GM23338 (cell line): ENCODE results near the gene DOCK1. TPM values are rescaled to one million over a fixed set of nuclear protein-coding genes. Genes with fewer than 3 reads are reported as not detected.

ENCODE experiments used
- ATAC-seq: fragments of 200-7000 bp; cut with Tn5 transposase; 3 replicates; pipeline ENCODE4 v1.9.1; 2020
- DNase-seq: peaks from one replicate; pipeline ENCODE4 v3.0.0-alpha.2; 2015; ENCODE audit warnings: low spot score
- H2AFZ ChIP-seq: fragments of 200-600 bp; sonication (generic); 2 replicates; pipeline ENCODE4 v1.8.0; 2016; ENCODE audit warnings: antibody characterized with exemption, mild to moderate bottlenecking, moderate library complexity
- H3F3A ChIP-seq: fragments of 200-600 bp; sonication (generic); replicated peaks from 2 replicates; pipeline ENCODE4 v1.8.0; 2017; ENCODE audit warnings: antibody characterized with exemption, mixed run types, low read depth
- H3K27ac ChIP-seq: fragments of 200-600 bp; sonication (generic); 2 replicates; pipeline ENCODE4 v1.6.1; 2016; ENCODE audit warnings: low read depth
- H3K27me3 ChIP-seq: fragments of 200-600 bp; sonication (generic); 2 replicates; pipeline ENCODE4 v1.8.0; 2016; ENCODE audit warnings: mild to moderate bottlenecking, mixed run types, moderate library complexity; ENCODE audit not compliant: insufficient read depth
- H3K36me3 ChIP-seq: fragments of 200-600 bp; sonication (generic); 2 replicates; pipeline ENCODE4 v1.8.0; 2016; ENCODE audit warnings: mild to moderate bottlenecking; ENCODE audit not compliant: insufficient read depth
- H3K4me1 ChIP-seq: fragments of 200-600 bp; sonication (generic); 2 replicates; pipeline ENCODE4 v1.8.0; 2016; ENCODE audit warnings: mild to moderate bottlenecking, moderate library complexity; ENCODE audit not compliant: insufficient read depth
- H3K4me2 ChIP-seq: fragments of 200-600 bp; sonication (generic); 2 replicates; pipeline ENCODE4 v1.7.1; 2017; ENCODE audit warnings: mixed run types
- H3K4me3 ChIP-seq: fragments of 200-600 bp; sonication (generic); 2 replicates; pipeline ENCODE4 v1.6.1; 2016; ENCODE audit warnings: mixed run types
- H3K79me2 ChIP-seq: fragments of 200-600 bp; sonication (generic); replicated peaks from 2 replicates; pipeline ENCODE4 v1.8.0; 2017; ENCODE audit warnings: mild to moderate bottlenecking; ENCODE audit not compliant: insufficient read depth
- H3K9me2 ChIP-seq: fragments of 200-600 bp; sonication (generic); 2 replicates; pipeline ENCODE4 v1.8.0; 2017; ENCODE audit not compliant: insufficient read depth
- H4K20me1 ChIP-seq: fragments of 200-600 bp; sonication (generic); replicated peaks from 2 replicates; pipeline ENCODE4 v1.8.0; 2017; ENCODE audit warnings: mild to moderate bottlenecking; ENCODE audit not compliant: insufficient read depth
- H3K27ac Mint-ChIP-seq: 2 replicates; pipeline ENCODE4 v1.8.0; 2020; ENCODE audit warnings: inconsistent platforms, mild to moderate bottlenecking, moderate library complexity, mixed read lengths
- H3K27me3 Mint-ChIP-seq: 3 replicates; pipeline ENCODE4 v1.8.0; 2022; ENCODE audit warnings: low read depth, mild to moderate bottlenecking, moderate library complexity, mixed read lengths, inconsistent platforms; ENCODE audit not compliant: insufficient read depth, poor library complexity
- H3K36me3 Mint-ChIP-seq: 3 replicates; pipeline ENCODE4 v1.8.0; 2021; ENCODE audit warnings: low read depth, mild to moderate bottlenecking, inconsistent platforms, moderate library complexity, mixed read lengths
- H3K4me1 Mint-ChIP-seq: 3 replicates; pipeline ENCODE4 v1.8.0; 2020; ENCODE audit warnings: mild to moderate bottlenecking, inconsistent platforms, mixed read lengths
- H3K4me3 Mint-ChIP-seq: 3 replicates; pipeline ENCODE4 v1.8.0; 2021; ENCODE audit warnings: moderate library complexity, mild to moderate bottlenecking, inconsistent platforms, mixed read lengths
- H3K9me3 Mint-ChIP-seq: 3 replicates; pipeline ENCODE4 v1.8.0; 2020; ENCODE audit warnings: moderate library complexity, mild to moderate bottlenecking, inconsistent platforms, mixed read lengths
- CREB1 ChIP-seq: fragments of 250-450 bp; sonication (Bioruptor Pico); IDR thresholded peaks from 2 replicates; pipeline ENCODE4 v1.5.0; 2020; ENCODE audit warnings: low read depth, mild to moderate bottlenecking, moderate library complexity
- EZH2 ChIP-seq: fragments of 200-600 bp; sonication (generic); IDR thresholded peaks from one replicate; pipeline ENCODE4 v1.8.0; 2017; ENCODE audit warnings: antibody characterized with exemption, mild to moderate bottlenecking, low read depth; ENCODE audit not compliant: unreplicated experiment
- EZH2phosphoT487 ChIP-seq: fragments of 200-600 bp; sonication (generic); IDR thresholded peaks from one replicate; pipeline ENCODE4 v1.8.1; 2018; ENCODE audit warnings: antibody characterized with exemption; ENCODE audit not compliant: unreplicated experiment
- JUNB ChIP-seq: IDR thresholded peaks from one replicate; pipeline ENCODE4 v1.6.1; 2016; ENCODE audit warnings: antibody characterized with exemption; ENCODE audit not compliant: unreplicated experiment
- NANOG ChIP-seq: IDR thresholded peaks from 2 replicates; pipeline ENCODE4 v1.6.1; 2016; ENCODE audit warnings: antibody characterized with exemption, borderline replicate concordance
- POLR2AphosphoS5 ChIP-seq: IDR thresholded peaks from 2 replicates; pipeline ENCODE4 v1.6.1; 2016; ENCODE audit warnings: antibody characterized with exemption, low read depth
- ZNF114 ChIP-seq: fragments of 250-450 bp; sonication (Bioruptor Pico); IDR thresholded peaks from 2 replicates; pipeline ENCODE4 v1.5.0; 2020; ENCODE audit warnings: mild to moderate bottlenecking, moderate library complexity
- ZNF331 ChIP-seq: fragments of 250-450 bp; sonication (Bioruptor Pico); IDR thresholded peaks from 2 replicates; pipeline ENCODE4 v1.5.0; 2020; ENCODE audit warnings: low read depth, mild to moderate bottlenecking, moderate library complexity
- polyA plus RNA-seq: library from polyadenylated mRNA; unstranded; fragments of >200 nt; fragmentation: Nextera tagmentation; extraction: Ambion mirVana; gene quantifications from 2 replicates; pipeline ENCODE4 v1.2.1, GENCODE V29; 2016
- total RNA-seq: library from RNA; depleted of rRNA; stranded (reverse); fragments of >200 nt; shearing (Covaris generic); gene quantifications from 2 replicates; pipeline ENCODE4 v1.2.3, GENCODE V29; 2014
- TF ChIP-seq, protein P1 (sequence below): IDR thresholded peaks from 2 replicates; pipeline ENCODE4 v1.6.1; 2016; ENCODE audit warnings: antibody characterized with exemption
- TF ChIP-seq, protein P2 (sequence below), 2 experiments: fragments of 200-600 bp in 1 of 2; sonication (generic) in 1 of 2; conservative IDR thresholded peaks; 2 replicates each; pipeline versions ENCODE4 v1.5.1 to v1.6.1; 2016 to 2017; ENCODE audit warnings: antibody characterized with exemption in 2 of 2, low read depth in 2 of 2, mild to moderate bottlenecking in 2 of 2, moderate library complexity in 1 of 2
- TF ChIP-seq, protein P3 (sequence below): IDR thresholded peaks from one replicate; pipeline ENCODE4 v1.6.1; 2018; ENCODE audit warnings: antibody characterized with exemption; ENCODE audit not compliant: unreplicated experiment

The DOCK1 gene
- total and polyA plus RNA-seq, 2 experiments from 2014 or later: 13.2 to 55.3 TPM

DNA sequence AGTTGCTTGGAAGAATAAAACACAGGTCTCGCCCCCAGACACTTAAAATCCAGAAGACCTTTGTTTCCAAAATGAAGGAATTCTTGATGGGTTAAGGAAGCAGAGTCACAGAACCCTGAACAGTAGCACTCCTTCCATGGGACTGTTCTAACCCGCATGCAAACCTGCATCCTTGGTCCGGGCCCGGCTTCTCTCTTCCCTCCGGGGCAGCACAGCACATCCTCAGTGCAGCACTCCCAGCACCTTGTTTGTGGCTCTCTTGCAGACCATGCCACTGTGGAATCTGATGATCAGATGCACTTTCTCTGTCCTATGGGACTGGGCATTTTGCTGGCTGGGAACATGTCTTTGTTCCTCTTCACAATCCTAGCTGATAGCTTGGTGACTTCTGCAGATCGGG is 257.6 kb downstream of the DOCK1 start:
- H3K4me1 Mint-ChIP-seq: no peaks in the 10 kb centered on the region; the same call in 2 of the 3 replicates
- Histone ChIP-seq H3K4me2 (no peak overlapping the region), H2AFZ (no peak overlapping the region), H3K4me1 (no peaks in the 10 kb centered on the region), H3K36me3 (no peaks in the 10 kb centered on the region), H3K4me3 (no peak overlapping the region), H3K27me3 (no peaks in the 10 kb centered on the region), H3K79me2 (no peaks in the 10 kb centered on the region), H3K9me2 (no peaks in the 10 kb centered on the region), H4K20me1 (peaks cover 7% of the 10 kb centered on the region; the same call in 1 of the 2 replicates), H3K27ac (no peak overlapping the region), H3F3A (no peaks in the 10 kb centered on the region)
- TF ChIP-seq NANOG (no peak), EZH2 (no peak), JUNB (no peak), EZH2phosphoT487 (no peak), ZNF331 (CRISPR knock-in tag) (no peak), CREB1 (CRISPR knock-in tag) (no peak), POLR2AphosphoS5 (no peak), ZNF114 (CRISPR knock-in tag) (no peak)
- TF ChIP-seq, protein P1, sequence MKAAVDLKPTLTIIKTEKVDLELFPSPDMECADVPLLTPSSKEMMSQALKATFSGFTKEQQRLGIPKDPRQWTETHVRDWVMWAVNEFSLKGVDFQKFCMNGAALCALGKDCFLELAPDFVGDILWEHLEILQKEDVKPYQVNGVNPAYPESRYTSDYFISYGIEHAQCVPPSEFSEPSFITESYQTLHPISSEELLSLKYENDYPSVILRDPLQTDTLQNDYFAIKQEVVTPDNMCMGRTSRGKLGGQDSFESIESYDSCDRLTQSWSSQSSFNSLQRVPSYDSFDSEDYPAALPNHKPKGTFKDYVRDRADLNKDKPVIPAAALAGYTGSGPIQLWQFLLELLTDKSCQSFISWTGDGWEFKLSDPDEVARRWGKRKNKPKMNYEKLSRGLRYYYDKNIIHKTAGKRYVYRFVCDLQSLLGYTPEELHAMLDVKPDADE: no peak
- TF ChIP-seq, protein P2, sequence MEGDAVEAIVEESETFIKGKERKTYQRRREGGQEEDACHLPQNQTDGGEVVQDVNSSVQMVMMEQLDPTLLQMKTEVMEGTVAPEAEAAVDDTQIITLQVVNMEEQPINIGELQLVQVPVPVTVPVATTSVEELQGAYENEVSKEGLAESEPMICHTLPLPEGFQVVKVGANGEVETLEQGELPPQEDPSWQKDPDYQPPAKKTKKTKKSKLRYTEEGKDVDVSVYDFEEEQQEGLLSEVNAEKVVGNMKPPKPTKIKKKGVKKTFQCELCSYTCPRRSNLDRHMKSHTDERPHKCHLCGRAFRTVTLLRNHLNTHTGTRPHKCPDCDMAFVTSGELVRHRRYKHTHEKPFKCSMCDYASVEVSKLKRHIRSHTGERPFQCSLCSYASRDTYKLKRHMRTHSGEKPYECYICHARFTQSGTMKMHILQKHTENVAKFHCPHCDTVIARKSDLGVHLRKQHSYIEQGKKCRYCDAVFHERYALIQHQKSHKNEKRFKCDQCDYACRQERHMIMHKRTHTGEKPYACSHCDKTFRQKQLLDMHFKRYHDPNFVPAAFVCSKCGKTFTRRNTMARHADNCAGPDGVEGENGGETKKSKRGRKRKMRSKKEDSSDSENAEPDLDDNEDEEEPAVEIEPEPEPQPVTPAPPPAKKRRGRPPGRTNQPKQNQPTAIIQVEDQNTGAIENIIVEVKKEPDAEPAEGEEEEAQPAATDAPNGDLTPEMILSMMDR (conservative IDR thresholded peaks at IDR 0.05; ENCODE audit: low read depth in 2 of 2): no peak
- TF ChIP-seq, protein P3, sequence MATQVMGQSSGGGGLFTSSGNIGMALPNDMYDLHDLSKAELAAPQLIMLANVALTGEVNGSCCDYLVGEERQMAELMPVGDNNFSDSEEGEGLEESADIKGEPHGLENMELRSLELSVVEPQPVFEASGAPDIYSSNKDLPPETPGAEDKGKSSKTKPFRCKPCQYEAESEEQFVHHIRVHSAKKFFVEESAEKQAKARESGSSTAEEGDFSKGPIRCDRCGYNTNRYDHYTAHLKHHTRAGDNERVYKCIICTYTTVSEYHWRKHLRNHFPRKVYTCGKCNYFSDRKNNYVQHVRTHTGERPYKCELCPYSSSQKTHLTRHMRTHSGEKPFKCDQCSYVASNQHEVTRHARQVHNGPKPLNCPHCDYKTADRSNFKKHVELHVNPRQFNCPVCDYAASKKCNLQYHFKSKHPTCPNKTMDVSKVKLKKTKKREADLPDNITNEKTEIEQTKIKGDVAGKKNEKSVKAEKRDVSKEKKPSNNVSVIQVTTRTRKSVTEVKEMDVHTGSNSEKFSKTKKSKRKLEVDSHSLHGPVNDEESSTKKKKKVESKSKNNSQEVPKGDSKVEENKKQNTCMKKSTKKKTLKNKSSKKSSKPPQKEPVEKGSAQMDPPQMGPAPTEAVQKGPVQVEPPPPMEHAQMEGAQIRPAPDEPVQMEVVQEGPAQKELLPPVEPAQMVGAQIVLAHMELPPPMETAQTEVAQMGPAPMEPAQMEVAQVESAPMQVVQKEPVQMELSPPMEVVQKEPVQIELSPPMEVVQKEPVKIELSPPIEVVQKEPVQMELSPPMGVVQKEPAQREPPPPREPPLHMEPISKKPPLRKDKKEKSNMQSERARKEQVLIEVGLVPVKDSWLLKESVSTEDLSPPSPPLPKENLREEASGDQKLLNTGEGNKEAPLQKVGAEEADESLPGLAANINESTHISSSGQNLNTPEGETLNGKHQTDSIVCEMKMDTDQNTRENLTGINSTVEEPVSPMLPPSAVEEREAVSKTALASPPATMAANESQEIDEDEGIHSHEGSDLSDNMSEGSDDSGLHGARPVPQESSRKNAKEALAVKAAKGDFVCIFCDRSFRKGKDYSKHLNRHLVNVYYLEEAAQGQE: no peak
- no peak for DNase-seq
- H3K36me3 Mint-ChIP-seq: no peaks in the 10 kb centered on the region
- ATAC-seq: no peak; the same call in 2 of the 3 replicates
- no peak overlapping the region for H3K4me3 Mint-ChIP-seq
- H3K27me3 Mint-ChIP-seq: no peaks in the 10 kb centered on the region
- H3K27ac Mint-ChIP-seq: no peak overlapping the region
- H3K9me3 Mint-ChIP-seq: no peaks in the 10 kb centered on the region
